Non-pigmented ciliary epithelial cell (primary cell): ENCODE results near the gene GPRIN1.

Experiments
- DNase-seq: peaks from one replicate; pipeline ENCODE4 v3.0.0-alpha.2; 2010; ENCODE audit warnings: low read depth

GPRIN1 gene

GRCh38 chr5:176643491-176644219 is 33.7 kb upstream of the GPRIN1 start:
- DNase-seq = no peak

- no peak for DNase-seq
These were observed 32.9 kb upstream of the GPRIN1 start for GRCh38 chr5:176642675-176643490.

- no peak for DNase-seq
These were observed 30.7 kb upstream of the GPRIN1 start for GRCh38 chr5:176640616-176641015.

- no peak for DNase-seq
These were observed 30.0 kb upstream of the GPRIN1 start for GRCh38 chr5:176639981-176640380.

GRCh38 chr5:176639208-176639607 is 29.3 kb upstream of the GPRIN1 start:
- no peak for DNase-seq

GRCh38 chr5:176638437-176638836 is 28.5 kb upstream of the GPRIN1 start:
- DNase-seq = no peak

GRCh38 chr5:176637556-176637955 is 27.6 kb upstream of the GPRIN1 start:
- DNase-seq = no peak

GRCh38 chr5:176636426-176636825 is 26.5 kb upstream of the GPRIN1 start:
- no peak for DNase-seq

- DNase-seq = no peak
These were observed 23.6 kb upstream of the GPRIN1 start for GRCh38 chr5:176633598-176633997.

DNA sequence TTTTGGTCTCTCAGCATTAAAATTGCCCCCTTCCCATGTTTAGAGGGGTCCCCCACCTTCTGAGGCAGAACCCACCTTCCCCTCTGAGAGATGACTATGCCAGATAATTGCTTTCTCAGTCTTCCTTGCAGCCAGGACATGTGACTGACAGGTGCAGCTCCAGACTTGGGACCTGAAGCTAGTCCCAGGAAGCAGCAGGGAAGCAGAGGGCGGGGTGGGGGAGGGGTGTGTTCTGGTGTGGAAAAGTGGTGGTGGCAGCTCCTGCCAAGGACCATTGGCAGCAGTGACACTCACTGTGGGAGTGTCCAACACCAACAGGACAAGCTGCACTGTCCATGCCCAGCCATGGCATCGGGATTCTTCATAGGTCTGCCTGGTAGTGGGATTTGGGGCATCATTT is 22.8 kb upstream of the GPRIN1 start:
- DNase-seq = no peak

DNA sequence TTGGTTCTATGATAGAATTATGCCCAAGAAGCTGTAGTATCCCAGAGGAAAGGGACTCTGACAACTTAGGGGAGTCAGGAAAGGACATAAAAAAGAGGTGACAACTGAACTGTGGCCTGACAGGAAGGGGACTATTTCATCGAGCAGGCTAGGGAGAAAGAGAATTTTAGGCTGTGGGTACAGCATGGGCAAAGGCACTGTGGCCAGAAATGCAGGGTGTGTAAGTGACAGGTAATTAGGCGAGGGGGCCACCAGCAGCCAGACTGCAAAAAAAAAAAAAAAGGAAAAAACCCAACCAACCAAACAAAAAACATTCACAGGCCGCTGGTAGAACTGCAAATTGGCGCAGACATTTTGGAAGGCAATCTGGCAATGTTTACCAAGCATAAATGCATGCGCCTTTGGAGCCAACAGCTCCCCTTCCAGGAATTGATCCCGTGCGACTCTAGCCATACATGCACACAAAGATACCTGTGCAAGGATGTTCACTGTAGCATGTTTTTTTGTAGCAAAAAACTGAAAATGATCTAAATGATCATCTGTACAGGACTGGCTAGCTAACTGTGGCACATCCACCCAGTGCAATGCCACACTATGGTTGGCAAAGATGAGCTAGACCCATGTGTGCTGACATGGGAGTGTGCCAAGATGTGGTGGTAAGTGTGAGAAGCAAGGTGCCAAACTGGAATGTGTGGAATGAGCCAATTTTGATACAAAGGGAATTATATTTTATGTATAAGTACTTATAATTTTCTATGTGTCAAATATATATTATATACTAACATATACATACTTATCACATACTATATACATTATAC is 21.6 kb upstream of the GPRIN1 start:
- DNase-seq = no peak

- no peak for DNase-seq
These were observed 20.8 kb upstream of the GPRIN1 start for GRCh38 chr5:176630681-176631222.

- DNase-seq = no peak
These were observed 20.1 kb upstream of the GPRIN1 start, which contains the start of the genes EIF4E1B and SNCB for GRCh38 chr5:176629853-176630680. Gene EIF4E1B, plus strand, starts transcription at chr5:176630675. Its CDS starts 12,113 bp downstream, at chr5:176642788. Gene SNCB, minus strand, starts transcription at chr5:176630534. Its CDS starts 880 bp downstream, at chr5:176629654.

DNA sequence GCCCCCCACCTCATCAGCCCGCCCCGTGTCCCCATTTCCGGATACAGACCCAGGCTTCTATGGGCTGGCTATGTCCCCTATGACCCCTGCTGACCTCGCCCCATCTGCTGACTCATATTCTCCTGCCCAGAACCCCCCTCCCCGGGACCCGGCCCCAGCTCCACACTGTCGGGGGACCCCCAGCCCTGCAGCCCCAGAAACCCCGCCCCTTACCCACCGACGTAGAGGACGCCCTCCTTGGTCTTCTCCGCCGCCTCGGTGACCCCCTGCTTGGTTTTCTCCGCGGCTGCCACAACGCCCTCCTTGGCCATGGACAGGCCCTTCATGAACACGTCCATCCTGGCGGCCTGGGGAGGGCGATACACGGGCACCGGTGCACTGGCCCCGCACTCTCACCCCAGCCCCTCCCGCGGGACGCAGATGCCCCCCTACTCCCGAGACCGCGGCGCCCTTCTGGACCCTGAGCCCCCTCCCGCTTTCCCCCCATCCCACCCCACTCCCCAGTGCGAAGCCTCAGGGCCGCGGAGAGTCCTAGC is 19.4 kb upstream of the GPRIN1 start:
- no peak for DNase-seq

DNA sequence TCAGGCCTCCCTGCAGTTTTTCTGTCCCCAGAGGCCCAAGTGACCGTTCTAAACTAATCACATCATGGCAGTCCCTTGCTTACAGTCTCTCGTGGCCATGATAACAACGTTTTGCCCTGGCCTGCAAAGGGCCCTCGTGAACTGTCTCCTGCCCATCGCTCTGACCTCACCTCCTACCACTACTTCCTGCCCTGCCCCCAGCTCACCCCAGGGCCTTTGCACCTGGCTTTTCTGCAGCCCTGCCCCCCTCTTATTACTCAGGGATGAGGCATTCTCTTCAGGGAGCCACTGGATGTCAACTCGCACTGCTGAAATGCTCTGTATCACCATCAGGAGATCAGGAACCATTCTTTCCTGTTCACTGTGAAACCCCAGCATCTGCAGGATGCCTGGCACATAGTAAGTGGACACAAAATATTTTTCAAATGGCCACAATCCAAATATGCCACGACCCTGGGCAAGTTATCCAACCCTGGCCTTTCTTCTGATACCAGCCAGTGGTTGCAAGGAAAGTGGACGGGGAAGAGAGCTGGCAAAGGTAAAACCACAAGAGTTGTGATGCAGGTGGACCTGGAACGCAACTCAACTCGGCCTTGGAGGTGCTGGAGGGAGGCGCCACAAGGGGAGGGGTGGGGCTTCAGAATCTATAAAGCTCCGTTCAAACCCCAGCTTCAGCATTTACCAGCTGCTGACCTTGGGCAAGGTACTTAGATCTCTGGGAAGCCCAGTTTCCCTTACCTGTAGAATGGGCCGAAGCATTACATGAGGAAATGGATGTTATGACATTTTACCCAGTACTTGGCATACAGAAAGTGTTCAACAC is 18.7 kb upstream of the GPRIN1 start:
- no peak for DNase-seq

GRCh38 chr5:176627582-176627981 is 17.6 kb upstream of the GPRIN1 start:
- DNase-seq = no peak

- DNase-seq = no peak
These were observed 16.9 kb upstream of the GPRIN1 start for GRCh38 chr5:176626876-176627236.

DNA sequence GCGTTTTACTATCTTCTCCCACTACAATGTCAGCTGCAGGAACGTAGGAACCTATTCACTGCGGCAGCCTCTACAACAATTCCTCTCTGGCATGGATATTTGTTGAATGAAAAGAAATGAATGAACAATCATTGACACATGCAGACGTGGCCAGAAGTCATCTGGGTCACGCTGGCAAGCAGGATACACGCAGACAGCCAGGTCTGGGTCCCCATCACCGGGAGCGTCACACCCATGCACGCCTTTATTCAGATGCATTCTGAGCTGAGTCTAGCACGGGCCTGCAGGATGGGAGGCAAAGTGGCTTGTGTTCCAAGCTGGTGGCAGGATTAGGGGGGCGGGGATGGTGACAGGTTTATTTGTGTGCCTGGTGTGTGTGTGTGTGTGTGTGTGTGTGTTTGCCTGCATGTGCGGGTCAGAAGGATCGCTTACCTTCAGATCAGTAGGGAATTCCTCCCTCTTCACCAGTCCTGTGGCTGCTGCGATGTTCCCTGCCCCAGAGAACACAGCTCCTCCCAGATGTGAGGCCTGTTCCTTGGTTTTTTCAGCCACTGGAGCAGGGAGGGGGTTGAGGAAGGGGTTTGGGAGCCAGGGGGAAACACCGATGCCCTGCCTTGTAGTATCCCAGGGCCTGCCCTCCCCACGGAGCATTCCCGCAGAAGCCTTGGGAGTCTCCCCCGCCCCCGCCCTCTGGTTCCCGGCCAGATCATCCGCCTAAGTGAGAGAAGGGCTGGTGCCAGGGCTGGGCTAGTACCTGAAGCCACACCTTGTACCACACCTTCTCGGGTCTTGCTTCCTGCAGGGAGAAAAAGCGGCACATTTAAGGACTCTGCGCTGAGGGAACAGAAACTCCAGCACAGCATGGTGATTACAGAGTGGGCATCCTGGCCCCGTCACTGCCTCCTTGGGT is 16.3 kb upstream of the GPRIN1 start:
- DNase-seq = no peak

DNA sequence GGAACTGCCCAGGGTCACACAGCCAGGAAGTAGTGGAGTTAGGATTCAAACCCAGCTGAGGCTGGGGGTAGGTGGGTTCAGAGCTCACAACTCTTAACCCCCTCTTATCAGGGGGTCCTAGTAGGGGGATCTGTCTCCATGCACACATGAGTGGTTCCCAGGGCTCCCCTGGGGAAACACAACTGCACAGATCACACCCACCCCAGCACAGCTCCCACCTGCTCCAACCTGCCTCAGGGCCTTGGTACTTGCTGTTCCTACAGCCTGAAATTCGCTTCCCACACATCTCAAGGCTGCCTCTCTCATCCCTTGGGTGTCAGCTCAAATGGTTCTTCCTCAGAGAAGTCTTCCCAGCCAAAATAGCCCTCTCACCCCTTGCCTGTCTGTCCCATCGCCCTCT is 15.6 kb upstream of the GPRIN1 start:
- DNase-seq = no peak
